ENCODE results near the gene SLC6A5. TPM values are rescaled to one million over a fixed set of nuclear protein-coding genes. Genes with fewer than 3 reads are reported as not detected.

The SLC6A5 gene
- total RNA-seq, 4 donors from 2014 or later, result not detected

DNA sequence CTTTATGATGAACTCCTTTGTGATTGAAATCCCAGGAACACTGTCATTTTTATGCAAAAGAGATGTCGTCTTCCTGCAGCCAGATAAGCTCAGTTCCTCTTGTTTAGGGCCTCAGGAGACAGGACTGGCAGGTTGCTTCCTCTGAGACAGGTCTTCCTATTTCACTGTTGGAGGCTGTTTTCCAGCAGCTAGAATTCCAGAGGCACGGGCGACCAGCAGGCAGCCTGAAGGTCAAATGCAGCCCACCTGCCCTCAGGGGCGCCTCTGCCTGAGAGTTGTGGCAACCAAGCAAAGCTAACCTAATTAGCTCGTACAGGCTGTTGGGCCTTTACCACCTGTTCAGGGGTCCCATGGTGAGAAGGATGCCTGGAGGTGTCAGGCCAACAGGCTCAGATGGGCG is 22.3 kb downstream of the SLC6A5 start:
- no peak overlapping the region for H3K27ac ChIP-seq
- TF ChIP-seq EP300 (IDR thresholded peaks at IDR 0.05; ENCODE audit: low read depth) (no peak), POLR2AphosphoS5 (IDR thresholded peaks at IDR 0.05) (no peak), CTCF (IDR thresholded peaks at IDR 0.05) (no peak), POLR2A (IDR thresholded peaks at IDR 0.05) (no peak)
- DNase-seq, result no peak
- no peaks in the 10 kb centered on the region for H3K36me3 ChIP-seq
- H3K27me3 ChIP-seq, result no peaks in the 10 kb centered on the region
- H3K4me1 ChIP-seq, result no peaks in the 10 kb centered on the region
- in situ Hi-C loops (cut with MboI; ENCODE audit: low pct_ligation_motif_present in 1 of 4, low pct_unique_long_range_greater_than_20kb in 1 of 4, low sequenced_read_pairs in 3 of 4), result loop anchor here in 3 of 4 donors (25.0 kb wide), 2 partner anchors 234 to 484 kb away; partner anchors contain the start of gene PRMT3 (in 3 of the 3)
- WGBS, 2 donors (ENCODE audit: low coverage in 1 of 2), result 28% methylated on average over 6 of the region's 6 CpGs; no CpG with 5 or more reads in 1 of the 2 donors
- no peak overlapping the region for H3K4me3 ChIP-seq
- intact Hi-C loops (cut with DNase I; ENCODE audit: low total_unique reads), result no loop called here
- H3K9me3 ChIP-seq, result no peaks in the 10 kb centered on the region

DNA sequence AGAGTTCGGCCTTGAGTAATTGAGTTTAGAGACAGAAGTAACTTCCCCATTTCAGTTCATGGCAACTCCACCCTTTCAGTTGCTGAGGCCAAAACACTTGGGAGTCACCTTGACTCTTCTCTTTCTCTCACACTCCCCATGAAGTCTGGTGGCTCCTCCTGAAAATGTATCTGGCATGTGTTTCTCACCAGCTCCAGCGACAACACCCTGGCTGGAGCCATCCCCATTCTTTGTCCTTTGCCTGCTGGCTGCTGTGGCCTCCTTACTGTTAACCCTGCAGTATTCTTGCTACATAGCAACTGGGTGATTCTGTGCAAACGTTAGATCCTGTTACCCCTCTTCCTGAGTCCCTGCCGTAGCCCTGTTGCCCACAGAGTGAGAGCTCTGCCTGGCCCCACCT is 23.8 kb downstream of the SLC6A5 start:
- 44 to 55% methylated on average over 3 to 4 of the region's 4 CpGs for WGBS, 2 donors (ENCODE audit: low coverage in 1 of 2)
- TF ChIP-seq CTCF (IDR thresholded peaks at IDR 0.05) (no peak), EP300 (IDR thresholded peaks at IDR 0.05; ENCODE audit: low read depth) (no peak), POLR2AphosphoS5 (IDR thresholded peaks at IDR 0.05) (no peak), POLR2A (IDR thresholded peaks at IDR 0.05) (no peak)
- in situ Hi-C loops (cut with MboI; ENCODE audit: low pct_ligation_motif_present in 1 of 4, low pct_unique_long_range_greater_than_20kb in 1 of 4, low sequenced_read_pairs in 3 of 4), result loop anchor here in 3 of 4 donors (25.0 kb wide), 2 partner anchors 236 to 486 kb away; partner anchors contain the start of gene PRMT3 (in 3 of the 3)
- intact Hi-C loops (cut with DNase I; ENCODE audit: low total_unique reads), result no loop called here
- no peaks in the 10 kb centered on the region for H3K4me1 ChIP-seq
- no peaks in the 10 kb centered on the region for H3K9me3 ChIP-seq
- no peak overlapping the region for H3K4me3 ChIP-seq
- H3K36me3 ChIP-seq, result no peaks in the 10 kb centered on the region
- H3K27ac ChIP-seq, result no peak overlapping the region
- no peak for DNase-seq
- H3K27me3 ChIP-seq, result no peaks in the 10 kb centered on the region

- in situ Hi-C loops (cut with MboI; ENCODE audit: low pct_ligation_motif_present in 1 of 4, low pct_unique_long_range_greater_than_20kb in 1 of 4, low sequenced_read_pairs in 3 of 4) (loop anchor here in 2 of 4 donors (25.0 kb wide), 3 partner anchors 886 to 1686 kb away; no protein-coding TSS in a partner anchor), intact Hi-C loops (cut with DNase I; ENCODE audit: low total_unique reads) (no loop called here)
- 50 to 58% methylated on average over 2 to 4 of the region's 4 CpGs for WGBS, 2 donors (ENCODE audit: low coverage in 1 of 2)
Observed at GRCh38 chr11:20626279-20626678, 26.9 kb downstream of the SLC6A5 start.

GRCh38 chr11:20627026-20627425 is 27.6 kb downstream of the SLC6A5 start:
- Histone ChIP-seq H3K9me3 (no peaks in the 10 kb centered on the region), H3K4me1 (no peaks in the 10 kb centered on the region), H3K36me3 (no peaks in the 10 kb centered on the region), H3K4me3 (no peak overlapping the region), H3K27me3 (no peaks in the 10 kb centered on the region), H3K27ac (no peak overlapping the region)
- intact Hi-C loops (cut with DNase I; ENCODE audit: low total_unique reads), result no loop called here
- in situ Hi-C loops (cut with MboI; ENCODE audit: low pct_ligation_motif_present in 1 of 4, low pct_unique_long_range_greater_than_20kb in 1 of 4, low sequenced_read_pairs in 3 of 4), result loop anchor here in 2 of 4 donors (25.0 kb wide), 3 partner anchors 885 to 1685 kb away; no protein-coding TSS in a partner anchor
- no peak for DNase-seq
- 56 to 76% methylated on average over 3 of the region's 3 CpGs for WGBS, 2 donors (ENCODE audit: low coverage in 1 of 2)
- TF ChIP-seq POLR2AphosphoS5 (IDR thresholded peaks at IDR 0.05), result no peak

More at GRCh38 chr11:20626279-20626678, 26.9 kb downstream of the SLC6A5 start:
- no peaks in the 10 kb centered on the region for H3K4me1 ChIP-seq
- no peak overlapping the region for H3K27ac ChIP-seq
- H3K36me3 ChIP-seq, result no peaks in the 10 kb centered on the region
- no peaks in the 10 kb centered on the region for H3K9me3 ChIP-seq
- DNase-seq, result no peak
- H3K27me3 ChIP-seq, result no peaks in the 10 kb centered on the region
- no peak overlapping the region for H3K4me3 ChIP-seq
- TF ChIP-seq EP300 (IDR thresholded peaks at IDR 0.05; ENCODE audit: low read depth) (no peak), POLR2AphosphoS5 (IDR thresholded peaks at IDR 0.05) (no peak), CTCF (IDR thresholded peaks at IDR 0.05) (no peak), POLR2A (IDR thresholded peaks at IDR 0.05) (no peak)

DNA sequence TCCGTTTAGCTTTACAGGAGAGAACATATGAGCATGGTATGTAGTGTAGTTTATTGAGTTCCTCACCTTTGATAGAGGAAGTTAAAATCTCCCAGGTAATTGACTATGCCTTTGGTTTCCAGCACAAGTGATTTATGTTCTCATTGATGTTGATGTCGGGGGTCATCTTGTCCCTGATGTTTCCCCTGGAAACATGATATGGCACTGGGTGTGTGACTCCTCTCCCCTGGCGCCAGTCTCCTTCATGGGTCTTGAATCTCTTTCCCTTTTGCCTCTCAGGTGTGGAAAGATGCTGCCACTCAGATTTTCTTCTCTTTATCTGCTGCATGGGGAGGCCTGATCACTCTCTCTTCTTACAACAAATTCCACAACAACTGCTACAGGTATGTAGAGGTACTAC is 28.3 kb downstream of the SLC6A5 start:
- in situ Hi-C loops (cut with MboI; ENCODE audit: low pct_ligation_motif_present in 1 of 4, low pct_unique_long_range_greater_than_20kb in 1 of 4, low sequenced_read_pairs in 3 of 4) (loop anchor here in 2 of 4 donors (25.0 kb wide), 3 partner anchors 885 to 1685 kb away; no protein-coding TSS in a partner anchor), intact Hi-C loops (cut with DNase I; ENCODE audit: low total_unique reads) (no loop called here)
- WGBS, 2 donors (ENCODE audit: low coverage in 1 of 2), result 42 to 55% methylated on average over 2 to 3 of the region's 3 CpGs
- no peaks in the 10 kb centered on the region for H3K9me3 ChIP-seq
- H3K36me3 ChIP-seq, result no peaks in the 10 kb centered on the region
- no peaks in the 10 kb centered on the region for H3K4me1 ChIP-seq
- TF ChIP-seq POLR2A (IDR thresholded peaks at IDR 0.05), result no peak
- no peak for TF ChIP-seq POLR2AphosphoS5 (IDR thresholded peaks at IDR 0.05)
- TF ChIP-seq CTCF (IDR thresholded peaks at IDR 0.05), result no peak
- TF ChIP-seq EP300 (IDR thresholded peaks at IDR 0.05; ENCODE audit: low read depth), result no peak
- no peak overlapping the region for H3K27ac ChIP-seq
- no peak for DNase-seq
- no peaks in the 10 kb centered on the region for H3K27me3 ChIP-seq
- no peak overlapping the region for H3K4me3 ChIP-seq
